SK-N-SH (cell line): ENCODE measurements around the gene PDGFA. TPM values are rescaled to one million over a fixed set of nuclear protein-coding genes. Genes with fewer than 3 reads are reported as not detected.

Experiments used
- CTCF ChIA-PET: fragments of 300-600, 350-600 bp; formaldehyde crosslinking; extraction: SDS; loops from one replicate; lab custom pipeline; 2021; lab: Yijun Ruan, JAX
- POLR2A ChIA-PET: fragments of 350-600 bp; sonication (Branson Sonifier 250); formaldehyde crosslinking; extraction: SDS; loops from one replicate; lab custom pipeline; 2020; ENCODE audit warnings: antibody characterized with exemption, inconsistent platforms; lab: Yijun Ruan, JAX
- DNase-seq: peaks from one replicate; pipeline ENCODE4 v3.0.0; 2012
- H2AFZ ChIP-seq: fragments of 200-600 bp; sonication (generic); 2 replicates; pipeline ENCODE4 v1.8.1; 2016; ENCODE audit warnings: antibody characterized with exemption, mild to moderate bottlenecking, low read depth
- H3F3A ChIP-seq: fragments of 200-600 bp; sonication (generic); replicated peaks from 2 replicates; pipeline ENCODE3; 2016; ENCODE audit warnings: antibody characterized with exemption, mild to moderate bottlenecking; ENCODE audit not compliant: insufficient read depth
- H3K27ac ChIP-seq, 2 experiments: fragments of 200-500 bp in 1 of 2; fragments of 200-600 bp in 1 of 2; sonication (Bioruptor generic) in 1 of 2; sonication (generic), shearing (Covaris generic) in 1 of 2; 2 replicates each; pipeline versions ENCODE4 v1.5.1 to v1.6.1; 2014 to 2016; ENCODE audit warnings: low read depth in 2 of 2, inconsistent platforms in 1 of 2, low read length in 1 of 2, mild to moderate bottlenecking in 1 of 2, mixed read lengths in 1 of 2
- H3K27me3 ChIP-seq: fragments of 200-600 bp; sonication (generic), shearing (Covaris generic); 2 replicates; pipeline ENCODE4 v1.6.1; 2016; ENCODE audit warnings: mixed run types; ENCODE audit not compliant: insufficient read depth
- H3K36me3 ChIP-seq, 2 experiments: fragments of 200-500 bp in 1 of 2; fragments of 200-600 bp in 1 of 2; sonication (Bioruptor generic) in 1 of 2; sonication (generic) in 1 of 2; replicated peaks in 1 of 2; 2 replicates each; pipeline versions ENCODE3 to v1.5.1; 2014 to 2016; ENCODE audit warnings: low read length in 1 of 2, mild to moderate bottlenecking in 1 of 2; ENCODE audit not compliant: insufficient read depth in 2 of 2, control insufficient read depth in 1 of 2
- H3K4me1 ChIP-seq, 2 experiments: fragments of 200-500 bp in 1 of 2; fragments of 200-600 bp in 1 of 2; sonication (Bioruptor generic) in 1 of 2; sonication (generic), shearing (Covaris generic) in 1 of 2; 2 replicates each; pipeline versions ENCODE4 v1.5.1 to v1.6.1; 2014 to 2016; ENCODE audit warnings: low read depth in 1 of 2, low read length in 1 of 2, mixed run types in 1 of 2; ENCODE audit not compliant: insufficient read depth in 2 of 2, control insufficient read depth in 1 of 2
- H3K4me2 ChIP-seq: fragments of 200-600 bp; sonication (generic), shearing (Covaris generic); 2 replicates; pipeline ENCODE4 v1.6.1; 2017; ENCODE audit warnings: mixed run types
- H3K4me3 ChIP-seq, 2 experiments: fragments of 200-500 bp in 1 of 2; fragments of 200-600 bp in 1 of 2; sonication (Bioruptor generic) in 1 of 2; sonication (generic), shearing (Covaris generic) in 1 of 2; 2 replicates each; pipeline versions ENCODE4 v1.5.1 to v1.8.1; 2014 to 2016; ENCODE audit warnings: low read depth in 2 of 2, inconsistent platforms in 1 of 2, low read length in 1 of 2, mild to moderate bottlenecking in 1 of 2, mixed read lengths in 1 of 2, moderate library complexity in 1 of 2
- H3K79me2 ChIP-seq: fragments of 200-600 bp; sonication (generic); 2 replicates; pipeline ENCODE4 v1.8.1; 2017; ENCODE audit warnings: mild to moderate bottlenecking; ENCODE audit not compliant: insufficient read depth
- H3K9ac ChIP-seq: fragments of 200-600 bp; sonication (generic); 2 replicates; pipeline ENCODE4 v1.6.1; 2017; ENCODE audit warnings: mixed run types
- H3K9me2 ChIP-seq: fragments of 200-600 bp; sonication (generic); 2 replicates; pipeline ENCODE4 v1.6.1; 2017; ENCODE audit warnings: mixed run types
- H3K9me3 ChIP-seq: fragments of 200-600 bp; sonication (generic); 2 replicates; pipeline ENCODE4 v1.6.1; 2017; ENCODE audit warnings: mixed run types, mild to moderate bottlenecking, moderate library complexity
- H4K20me1 ChIP-seq: fragments of 200-600 bp; sonication (generic); 2 replicates; pipeline ENCODE4 v1.6.1; 2017; ENCODE audit warnings: mild to moderate bottlenecking, mixed run types; ENCODE audit not compliant: insufficient read depth
- CHD2 ChIP-seq: fragments of 150-350 bp; IDR thresholded peaks from 2 replicates; pipeline ENCODE4 v1.6.1; 2018; ENCODE audit warnings: low read length; ENCODE audit not compliant: partially characterized antibody
- ELF1 ChIP-seq: IDR thresholded peaks from 2 replicates; pipeline ENCODE4 v1.4.0; 2012
- MXI1 ChIP-seq: IDR thresholded peaks from 2 replicates; pipeline ENCODE4 v1.6.1; 2012; ENCODE audit warnings: mild to moderate bottlenecking, low read depth, low read length, improper control_type of control experiment
- NRF1 ChIP-seq: IDR thresholded peaks from 2 replicates; pipeline ENCODE4 v1.6.1; 2012; ENCODE audit warnings: low read depth, mild to moderate bottlenecking, low read length
- RAD21 ChIP-seq: IDR thresholded peaks from 2 replicates; pipeline ENCODE4 v1.6.1; 2012; ENCODE audit warnings: mild to moderate bottlenecking, low read length
- RCOR1 ChIP-seq: fragments of 150-350 bp; IDR thresholded peaks from 2 replicates; pipeline ENCODE4 v1.6.1; 2017; ENCODE audit warnings: antibody characterized with exemption, low read length
- RXRA ChIP-seq: IDR thresholded peaks from 2 replicates; pipeline ENCODE4 v1.4.0; 2012; ENCODE audit warnings: low read depth, mild to moderate bottlenecking, borderline replicate concordance
- SIN3A ChIP-seq: IDR thresholded peaks from 2 replicates; pipeline ENCODE4 v1.6.1; 2012; ENCODE audit warnings: low read depth, mild to moderate bottlenecking, low read length, moderate library complexity, borderline replicate concordance
- SMC3 ChIP-seq: IDR thresholded peaks from 2 replicates; pipeline ENCODE4 v1.6.1; 2012; ENCODE audit warnings: low read depth, low read length, improper control_type of control experiment
- TCF12 ChIP-seq: IDR thresholded peaks from 2 replicates; pipeline ENCODE4 v1.4.0; 2012
- WGBS: methylation state at CpG from one replicate; pipeline ENCODE4 v1.1.6; 2017; ENCODE audit warnings: low lambda C conversion rate; 5-methylcytosine and 5-hydroxymethylcytosine counted together
- polyA plus RNA-seq, 3 experiments: library from polyadenylated mRNA; depleted of rRNA; stranded (reverse); fragments of >200 nt; gene quantifications; 2 replicates each; pipeline ENCODE4 v1.2.3, GENCODE V29; 2012
- TF ChIP-seq, protein P1 (sequence below): IDR thresholded peaks from 2 replicates; pipeline ENCODE4 v1.6.1; 2012; ENCODE audit warnings: mild to moderate bottlenecking, low read depth, low read length, moderate library complexity
- TF ChIP-seq, protein P2 (sequence below): fragments of 150-350 bp; IDR thresholded peaks from 2 replicates; pipeline ENCODE4 v1.6.1; 2016; ENCODE audit warnings: mild to moderate bottlenecking, low read depth, low read length
- TF ChIP-seq, protein P3 (sequence below): fragments of 150-350 bp; IDR thresholded peaks from 2 replicates; pipeline ENCODE4 v1.6.1; 2017; ENCODE audit warnings: antibody characterized with exemption, low read length, low read depth, borderline replicate concordance

The PDGFA gene
- polyA plus RNA-seq, 1 of the 3 experiments (the other 2 are of a cell fraction), result 18.9 TPM

DNA sequence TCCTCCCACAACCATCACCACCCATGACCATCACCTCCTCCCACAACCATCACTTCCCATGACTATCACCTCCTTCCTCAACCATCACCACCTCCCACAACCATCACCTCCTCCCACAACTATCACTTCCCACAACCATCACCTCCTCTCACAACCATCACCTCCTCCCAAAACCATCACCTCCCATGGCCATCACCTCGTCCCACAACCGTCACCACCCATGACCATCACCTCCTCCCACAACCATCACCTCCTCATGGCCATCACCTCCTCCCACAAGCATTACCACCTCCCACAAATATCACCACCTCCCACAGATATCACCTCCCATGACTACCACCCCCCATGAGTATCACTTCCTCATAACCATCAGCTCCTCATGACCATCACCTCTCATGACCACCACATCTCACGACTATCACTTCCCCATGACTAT, 52.2 kb downstream of the PDGFA start:
- H3K27me3 ChIP-seq, result no peaks in the 10 kb centered on the region
- no peak for TF ChIP-seq SMC3
- TF ChIP-seq RAD21, result no peak
- no peak for TF ChIP-seq RXRA
- no peak for TF ChIP-seq ELF1
- no peak for TF ChIP-seq RCOR1
- TF ChIP-seq, protein P1, sequence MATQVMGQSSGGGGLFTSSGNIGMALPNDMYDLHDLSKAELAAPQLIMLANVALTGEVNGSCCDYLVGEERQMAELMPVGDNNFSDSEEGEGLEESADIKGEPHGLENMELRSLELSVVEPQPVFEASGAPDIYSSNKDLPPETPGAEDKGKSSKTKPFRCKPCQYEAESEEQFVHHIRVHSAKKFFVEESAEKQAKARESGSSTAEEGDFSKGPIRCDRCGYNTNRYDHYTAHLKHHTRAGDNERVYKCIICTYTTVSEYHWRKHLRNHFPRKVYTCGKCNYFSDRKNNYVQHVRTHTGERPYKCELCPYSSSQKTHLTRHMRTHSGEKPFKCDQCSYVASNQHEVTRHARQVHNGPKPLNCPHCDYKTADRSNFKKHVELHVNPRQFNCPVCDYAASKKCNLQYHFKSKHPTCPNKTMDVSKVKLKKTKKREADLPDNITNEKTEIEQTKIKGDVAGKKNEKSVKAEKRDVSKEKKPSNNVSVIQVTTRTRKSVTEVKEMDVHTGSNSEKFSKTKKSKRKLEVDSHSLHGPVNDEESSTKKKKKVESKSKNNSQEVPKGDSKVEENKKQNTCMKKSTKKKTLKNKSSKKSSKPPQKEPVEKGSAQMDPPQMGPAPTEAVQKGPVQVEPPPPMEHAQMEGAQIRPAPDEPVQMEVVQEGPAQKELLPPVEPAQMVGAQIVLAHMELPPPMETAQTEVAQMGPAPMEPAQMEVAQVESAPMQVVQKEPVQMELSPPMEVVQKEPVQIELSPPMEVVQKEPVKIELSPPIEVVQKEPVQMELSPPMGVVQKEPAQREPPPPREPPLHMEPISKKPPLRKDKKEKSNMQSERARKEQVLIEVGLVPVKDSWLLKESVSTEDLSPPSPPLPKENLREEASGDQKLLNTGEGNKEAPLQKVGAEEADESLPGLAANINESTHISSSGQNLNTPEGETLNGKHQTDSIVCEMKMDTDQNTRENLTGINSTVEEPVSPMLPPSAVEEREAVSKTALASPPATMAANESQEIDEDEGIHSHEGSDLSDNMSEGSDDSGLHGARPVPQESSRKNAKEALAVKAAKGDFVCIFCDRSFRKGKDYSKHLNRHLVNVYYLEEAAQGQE, result no peak
- no peaks in the 10 kb centered on the region for H3K79me2 ChIP-seq
- no peak overlapping the region for H3K4me2 ChIP-seq
- no peaks in the 10 kb centered on the region for H3K9me2 ChIP-seq
- no peaks in the 10 kb centered on the region for H3K9me3 ChIP-seq
- ChIA-PET CTCF (no interaction called here), POLR2A (no interaction called here)
- 77% methylated on average over 3 of the region's 3 CpGs for WGBS
- H4K20me1 ChIP-seq, result no peaks in the 10 kb centered on the region
- H3K36me3 ChIP-seq, result no peaks in the 10 kb centered on the region
- no peak overlapping the region for H3K9ac ChIP-seq
- H3K27ac ChIP-seq, result no peak overlapping the region
- no peak overlapping the region for H3K4me3 ChIP-seq
- peaks cover 4 to 10% of the 10 kb centered on the region in 2 experiments; a peak in 2 of 4 replicates for H3K4me1 ChIP-seq
- no peak for DNase-seq
- H2AFZ ChIP-seq, result no peak overlapping the region
- peaks cover 5% of the 10 kb centered on the region for H3F3A ChIP-seq

DNA sequence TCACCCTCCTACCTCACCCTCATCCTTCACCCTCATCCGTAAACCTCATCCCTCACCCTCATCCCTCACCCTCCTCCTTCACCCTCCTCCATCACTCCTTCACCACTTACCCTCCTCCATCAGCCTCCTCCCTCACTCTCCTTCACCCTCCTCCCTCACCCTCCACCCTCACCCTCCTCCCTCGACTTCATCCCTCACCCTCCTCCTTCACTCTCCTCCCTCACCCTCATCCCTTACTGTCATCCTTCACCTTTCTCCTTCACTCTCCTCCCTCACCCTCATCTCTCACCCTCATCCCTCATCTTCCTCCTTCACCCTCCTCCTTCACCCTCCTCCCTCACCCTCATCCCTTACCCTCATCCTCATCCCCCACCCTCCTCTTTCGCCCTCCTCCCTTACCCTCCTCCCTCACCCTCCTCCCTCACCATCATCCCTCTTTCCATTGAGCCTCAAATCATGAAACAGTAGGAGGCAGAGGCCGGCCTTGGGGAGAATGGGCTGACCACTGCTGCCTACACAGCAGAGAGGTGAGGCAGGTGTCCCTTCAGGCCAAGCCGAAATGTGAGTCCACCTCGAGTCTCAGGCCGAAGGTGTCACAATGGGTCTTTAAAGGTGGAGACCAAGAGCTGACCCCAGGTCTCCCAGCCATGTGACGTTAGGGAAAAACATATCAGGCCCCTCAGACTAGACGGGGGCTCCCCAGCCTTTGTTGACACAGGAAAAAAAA, 53.0 kb downstream of the PDGFA start:
- H3K9me3 ChIP-seq, result no peaks in the 10 kb centered on the region
- WGBS, result 77% methylated on average over 9 of the region's 9 CpGs
- peaks cover 5% of the 10 kb centered on the region for H3F3A ChIP-seq
- H4K20me1 ChIP-seq, result no peaks in the 10 kb centered on the region
- no peaks in the 10 kb centered on the region for H3K9me2 ChIP-seq
- H3K36me3 ChIP-seq, result no peaks in the 10 kb centered on the region
- H3K27ac ChIP-seq, result no peak overlapping the region
- POLR2A ChIA-PET, result no interaction called here
- H3K4me2 ChIP-seq, result no peak overlapping the region
- no peak overlapping the region for H3K4me3 ChIP-seq
- no peak overlapping the region for H3K9ac ChIP-seq
- TF ChIP-seq RXRA (no peak), TCF12 (no peak), RAD21 (no peak), SMC3 (no peak), MXI1 (no peak), CHD2 (no peak), NRF1 (no peak), SIN3A (no peak)
- TF ChIP-seq, protein P1, result no peak
- TF ChIP-seq, protein P2, sequence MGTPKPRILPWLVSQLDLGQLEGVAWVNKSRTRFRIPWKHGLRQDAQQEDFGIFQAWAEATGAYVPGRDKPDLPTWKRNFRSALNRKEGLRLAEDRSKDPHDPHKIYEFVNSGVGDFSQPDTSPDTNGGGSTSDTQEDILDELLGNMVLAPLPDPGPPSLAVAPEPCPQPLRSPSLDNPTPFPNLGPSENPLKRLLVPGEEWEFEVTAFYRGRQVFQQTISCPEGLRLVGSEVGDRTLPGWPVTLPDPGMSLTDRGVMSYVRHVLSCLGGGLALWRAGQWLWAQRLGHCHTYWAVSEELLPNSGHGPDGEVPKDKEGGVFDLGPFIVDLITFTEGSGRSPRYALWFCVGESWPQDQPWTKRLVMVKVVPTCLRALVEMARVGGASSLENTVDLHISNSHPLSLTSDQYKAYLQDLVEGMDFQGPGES, result no peak
- TF ChIP-seq, protein P3, sequence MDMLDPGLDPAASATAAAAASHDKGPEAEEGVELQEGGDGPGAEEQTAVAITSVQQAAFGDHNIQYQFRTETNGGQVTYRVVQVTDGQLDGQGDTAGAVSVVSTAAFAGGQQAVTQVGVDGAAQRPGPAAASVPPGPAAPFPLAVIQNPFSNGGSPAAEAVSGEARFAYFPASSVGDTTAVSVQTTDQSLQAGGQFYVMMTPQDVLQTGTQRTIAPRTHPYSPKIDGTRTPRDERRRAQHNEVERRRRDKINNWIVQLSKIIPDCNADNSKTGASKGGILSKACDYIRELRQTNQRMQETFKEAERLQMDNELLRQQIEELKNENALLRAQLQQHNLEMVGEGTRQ, result no peak
- H3K4me1 ChIP-seq, result peaks cover 4% of the 10 kb centered on the region in 2 experiments; a peak in 2 of 4 replicates
- H3K27me3 ChIP-seq, result no peaks in the 10 kb centered on the region
- DNase-seq, result no peak
- no peaks in the 10 kb centered on the region for H3K79me2 ChIP-seq
- H2AFZ ChIP-seq, result no peak overlapping the region
- CTCF ChIA-PET, result no interaction called here
